Activated CD8-positive, alpha-beta memory T cell treated with anti-CD3 and anti-CD28 coated beads, Interleukin-2, amount 10 ng/mL, durations not matched to agents 7 days and 5 days (primary cell): Measurements from ENCODE around the gene POLR1E. TPM values are rescaled to one million over a fixed set of nuclear protein-coding genes. Genes with fewer than 3 reads are reported as not detected.
"Not testable (repeated sequence)": the region's sequence is repeated elsewhere in the genome, so short reads cannot be mapped to it uniquely, and the experiment has no call there.

Experiments used
- ATAC-seq: fragments of 150-1000 bp; cut with Tn5 transposase; one replicate; pipeline ENCODE4 v1.10.0; 2021; ENCODE audit warnings: moderate library complexity
- CTCF ChIA-PET: fragments of 350-600 bp; sonication (Branson Sonifier 250); formaldehyde crosslinking; loops from one replicate; lab custom pipeline; 2021; ENCODE audit warnings: antibody characterized with exemption; lab: Charles Lee
- DNase-seq: peaks from one replicate; pipeline ENCODE4 v3.0.0-alpha.2; 2020
- H3K27ac Mint-ChIP-seq: one replicate; pipeline ENCODE4 v1.8.0; 2021; ENCODE audit warnings: mild to moderate bottlenecking, mixed read lengths
- H3K27me3 Mint-ChIP-seq: one replicate; pipeline ENCODE4 v1.8.0; 2021; ENCODE audit warnings: mixed read lengths
- H3K36me3 Mint-ChIP-seq: one replicate; pipeline ENCODE4 v1.8.0; 2021; ENCODE audit warnings: mild to moderate bottlenecking, mixed read lengths
- H3K4me1 Mint-ChIP-seq: one replicate; pipeline ENCODE4 v1.8.0; 2021; ENCODE audit warnings: mixed read lengths
- H3K4me3 Mint-ChIP-seq: one replicate; pipeline ENCODE4 v1.8.0; 2021; ENCODE audit warnings: mild to moderate bottlenecking, moderate library complexity, mixed read lengths
- H3K9me3 Mint-ChIP-seq: one replicate; pipeline ENCODE4 v1.8.0; 2022; ENCODE audit warnings: low read depth, mixed read lengths
- total RNA-seq, 2 experiments: library from RNA; stranded (reverse); gene quantifications; one replicate each; pipeline ENCODE4 v1.2.3, GENCODE V29; 2021

POLR1E gene
- total RNA-seq, 2 experiments from 2014 or later = 35.5 to 43.0 TPM

- Mint-ChIP-seq H3K4me3 (no peak overlapping the region), H3K36me3 (peaks cover 2% of the 10 kb centered on the region), H3K27me3 (no peaks in the 10 kb centered on the region), H3K9me3 (peaks cover 4% of the 10 kb centered on the region), H3K27ac (no peak overlapping the region), H3K4me1 (peaks cover 27% of the 10 kb centered on the region)
- CTCF ChIA-PET = no interaction called here
- DNase-seq (no peak), ATAC-seq (no peak)
These were observed 17.1 kb upstream of the POLR1E start for GRCh38 chr9:37468620-37469019.

DNA sequence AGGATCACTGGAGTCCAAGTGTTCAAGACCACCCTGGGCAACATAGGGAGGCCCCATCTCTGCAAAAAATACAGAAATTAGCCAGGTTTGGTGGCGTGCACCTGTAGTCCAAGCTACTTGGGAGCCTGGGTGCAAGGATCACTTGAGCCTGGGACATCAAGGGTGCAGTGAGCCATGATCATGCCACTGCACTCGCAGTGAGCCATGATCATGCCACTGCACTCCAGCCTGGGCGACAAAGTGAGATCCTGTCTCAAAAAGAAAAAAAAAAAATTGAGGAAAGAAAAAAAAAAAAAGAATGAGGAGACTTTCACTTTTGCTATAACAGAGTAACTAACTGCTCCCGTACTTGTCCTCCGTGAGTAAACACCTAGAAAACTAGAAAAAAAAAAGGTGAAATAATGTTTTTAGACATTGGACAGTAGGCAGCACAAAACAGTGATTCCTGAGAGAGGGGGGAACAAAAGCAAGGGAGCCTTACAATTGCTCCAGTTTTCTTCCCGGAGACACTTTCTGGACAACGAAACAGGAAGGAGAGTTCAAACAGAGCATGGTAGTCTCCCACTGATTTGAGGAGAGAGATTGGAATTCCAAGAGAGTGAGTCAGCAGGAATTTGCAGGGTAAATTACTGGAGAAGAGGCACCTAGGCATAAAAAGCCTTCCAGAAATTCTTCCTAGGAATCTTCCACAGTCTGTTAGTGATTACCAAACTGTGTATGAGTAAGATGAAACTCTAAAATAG lies 13.6 kb upstream of the POLR1E start:
- peak overlapping the region; percentile 71 for H3K4me3 Mint-ChIP-seq

GRCh38 chr9:37473982-37474381 lies 11.8 kb upstream of the POLR1E start:
- DNase-seq, H3K9me3 Mint-ChIP-seq, H3K36me3 Mint-ChIP-seq, H3K4me3 Mint-ChIP-seq, CTCF ChIA-PET, ATAC-seq, H3K27ac Mint-ChIP-seq: not testable (repeated sequence)
- Mint-ChIP-seq H3K4me1 (peaks cover 12% of the 10 kb centered on the region), H3K27me3 (peaks cover 26% of the 10 kb centered on the region)

More for the DNA sequence above, 13.6 kb upstream of the POLR1E start:
- H3K27me3 Mint-ChIP-seq = peaks cover 9% of the 10 kb centered on the region
- CTCF ChIA-PET = interaction anchor here (0.6 kb wide), 1 partner anchor 241 kb away, joined by 4 read pairs; no protein-coding TSS in a partner anchor
- DNase-seq = no peak
- peak overlapping the region; percentile 26 for H3K27ac Mint-ChIP-seq
- peaks cover 13% of the 10 kb centered on the region for H3K4me1 Mint-ChIP-seq
- peaks cover 10% of the 10 kb centered on the region for H3K9me3 Mint-ChIP-seq
- ATAC-seq = peak; percentile 27
- peaks cover 9% of the 10 kb centered on the region for H3K36me3 Mint-ChIP-seq

GRCh38 chr9:37474438-37474837 lies 11.3 kb upstream of the POLR1E start:
- Mint-ChIP-seq H3K27me3 (peaks cover 29% of the 10 kb centered on the region), H3K36me3 (peaks cover 9% of the 10 kb centered on the region), H3K27ac (no peak overlapping the region), H3K4me1 (peaks cover 12% of the 10 kb centered on the region), H3K9me3 (peaks cover 10% of the 10 kb centered on the region), H3K4me3 (no peak overlapping the region)
- DNase-seq = no peak
- CTCF ChIA-PET = interaction anchor here (1.0 kb wide), 1 partner anchor 8 kb away, joined by 4 read pairs; no protein-coding TSS in a partner anchor
- ATAC-seq = no peak

GRCh38 chr9:37476930-37477329 lies 8.8 kb upstream of the POLR1E start:
- CTCF ChIA-PET = no interaction called here
- ATAC-seq = no peak
- H3K4me3 Mint-ChIP-seq = no peak overlapping the region
- peaks cover 43% of the 10 kb centered on the region for H3K27me3 Mint-ChIP-seq
- no peak overlapping the region for H3K27ac Mint-ChIP-seq
- DNase-seq = no peak
- H3K36me3 Mint-ChIP-seq = peaks cover 9% of the 10 kb centered on the region
- peaks cover 10% of the 10 kb centered on the region for H3K9me3 Mint-ChIP-seq
- peaks cover 8% of the 10 kb centered on the region for H3K4me1 Mint-ChIP-seq

GRCh38 chr9:37477443-37477842 lies 8.3 kb upstream of the POLR1E start:
- H3K27me3 Mint-ChIP-seq = peaks cover 43% of the 10 kb centered on the region
- H3K9me3 Mint-ChIP-seq, DNase-seq, H3K4me3 Mint-ChIP-seq, H3K27ac Mint-ChIP-seq, CTCF ChIA-PET, H3K36me3 Mint-ChIP-seq, ATAC-seq, H3K4me1 Mint-ChIP-seq: not testable (repeated sequence)

DNA sequence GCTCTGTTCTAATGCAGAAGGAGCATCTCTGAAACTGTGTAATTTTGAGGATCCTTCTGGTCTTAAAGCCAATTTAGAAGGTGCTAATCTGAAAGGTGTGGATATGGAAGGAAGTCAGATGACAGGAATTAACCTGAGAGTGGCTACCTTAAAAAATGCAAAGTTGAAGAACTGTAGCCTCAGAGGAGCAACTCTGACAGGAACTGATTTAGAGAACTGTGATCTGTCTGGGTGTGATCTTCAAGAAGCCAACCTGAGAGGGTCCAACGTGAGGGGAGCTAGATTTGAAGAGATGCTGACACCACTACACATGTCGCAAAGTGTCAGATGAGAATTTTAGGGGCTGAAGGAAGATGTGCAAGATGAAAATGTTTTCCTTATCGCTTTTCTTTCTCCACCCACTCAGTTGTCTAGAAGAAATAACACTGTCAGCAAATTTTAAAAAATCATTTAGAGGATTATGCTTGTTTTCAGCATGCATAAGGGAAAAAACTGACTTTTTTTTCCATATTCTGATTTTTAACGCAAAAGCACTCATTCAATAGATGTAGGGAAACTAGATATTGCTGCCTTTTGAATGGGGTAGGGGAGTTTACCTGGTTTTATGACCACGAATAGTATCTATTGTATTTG lies 7.6 kb upstream of the POLR1E start:
- DNase-seq, CTCF ChIA-PET, H3K27ac Mint-ChIP-seq, H3K36me3 Mint-ChIP-seq, H3K4me3 Mint-ChIP-seq, H3K4me1 Mint-ChIP-seq, H3K9me3 Mint-ChIP-seq, ATAC-seq: not testable (repeated sequence)
- H3K27me3 Mint-ChIP-seq = peaks cover 43% of the 10 kb centered on the region

GRCh38 chr9:37480759-37481158 lies 5.0 kb upstream of the POLR1E start:
- Mint-ChIP-seq H3K27ac (no peak overlapping the region), H3K36me3 (no peaks in the 10 kb centered on the region), H3K9me3 (no peaks in the 10 kb centered on the region), H3K4me1 (peaks cover 9% of the 10 kb centered on the region), H3K4me3 (no peak overlapping the region), H3K27me3 (peaks cover 41% of the 10 kb centered on the region)
- DNase-seq = no peak
- ATAC-seq = no peak
- CTCF ChIA-PET = interaction anchor here (1.1 to 1.2 kb wide), 2 partner anchors 15 to 65 kb away, joined by 3 read pairs; partner anchors contain the start of gene ZBTB5

- H3K4me3 Mint-ChIP-seq = peak overlapping the region; percentile 95
- no peak for ATAC-seq
- no peak for DNase-seq
- peaks cover 38% of the 10 kb centered on the region for H3K4me1 Mint-ChIP-seq
- peak overlapping the region; percentile 95 for H3K27ac Mint-ChIP-seq
- H3K9me3 Mint-ChIP-seq = no peaks in the 10 kb centered on the region
- H3K36me3 Mint-ChIP-seq = peaks cover 25% of the 10 kb centered on the region
- H3K27me3 Mint-ChIP-seq = peaks cover 6% of the 10 kb centered on the region
- CTCF ChIA-PET = interaction anchor here (0.8 to 1.5 kb wide), 2 partner anchors 78 to 107 kb away, joined by 3 to 4 read pairs; no protein-coding TSS in a partner anchor
These were observed 488 bp downstream of the POLR1E start for GRCh38 chr9:37486256-37486615.

DNA sequence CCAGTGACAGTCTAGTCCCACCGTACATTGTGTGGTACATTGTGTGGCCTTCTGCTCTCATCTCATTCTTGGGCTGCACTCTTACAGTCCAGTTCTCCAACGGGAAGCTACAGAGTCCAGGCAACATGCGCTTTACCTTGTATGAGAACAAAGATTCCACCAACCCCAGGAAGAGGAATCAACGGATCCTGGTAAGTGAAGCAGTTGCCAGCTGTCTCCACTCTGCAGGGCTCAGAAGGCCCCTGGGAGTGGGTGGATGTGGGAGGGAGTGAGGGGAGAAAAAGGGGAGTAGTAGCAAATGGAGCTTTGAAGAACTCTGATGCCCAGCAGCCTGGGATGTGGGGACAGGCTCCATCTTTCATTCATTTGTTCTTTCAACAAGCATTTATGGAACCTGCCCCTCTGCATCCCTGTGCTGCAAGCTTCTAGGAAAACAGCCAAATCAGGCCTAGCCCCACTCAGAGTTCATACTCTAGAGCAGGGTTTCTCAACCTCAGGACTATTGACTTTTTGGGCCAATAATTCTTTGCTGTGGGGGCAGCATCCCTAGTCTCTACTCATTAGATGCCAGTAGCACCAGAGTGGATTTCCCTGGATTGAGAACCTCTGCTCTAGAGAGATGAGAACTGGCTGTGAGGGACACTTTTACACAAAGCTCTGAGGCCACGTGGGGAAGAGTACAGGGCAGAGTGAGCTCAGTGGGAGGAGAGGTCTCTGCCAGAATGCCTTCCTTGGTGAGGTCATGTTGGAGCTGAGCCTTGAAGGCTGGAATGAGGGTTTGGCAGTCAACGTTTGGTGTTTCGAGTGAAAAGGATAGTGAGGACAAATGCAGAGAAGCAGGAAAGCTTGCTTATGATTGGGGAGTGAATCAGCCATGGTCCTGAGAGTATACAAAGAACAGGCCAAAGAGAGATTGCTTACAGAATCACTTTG lies 1.1 kb downstream of the POLR1E start:
- peak; percentile 38 for DNase-seq
- H3K9me3 Mint-ChIP-seq = no peaks in the 10 kb centered on the region
- H3K4me3 Mint-ChIP-seq = peak overlapping the region; percentile 95
- peaks cover 38% of the 10 kb centered on the region for H3K4me1 Mint-ChIP-seq
- CTCF ChIA-PET = interaction anchor here (0.5 to 1.7 kb wide), 4 partner anchors 24 to 262 kb away, joined by 3 to 4 read pairs (median 4); no protein-coding TSS in a partner anchor
- peaks cover under 1% of the 10 kb centered on the region for H3K27me3 Mint-ChIP-seq
- peaks cover 25% of the 10 kb centered on the region for H3K36me3 Mint-ChIP-seq
- H3K27ac Mint-ChIP-seq = peak overlapping the region; percentile 95
- ATAC-seq = no peak

- ATAC-seq (no peak), DNase-seq (no peak)
- Mint-ChIP-seq H3K4me3 (no peak overlapping the region), H3K27me3 (no peaks in the 10 kb centered on the region), H3K4me1 (peaks cover 25% of the 10 kb centered on the region), H3K36me3 (peaks cover 61% of the 10 kb centered on the region), H3K9me3 (no peaks in the 10 kb centered on the region), H3K27ac (no peak overlapping the region)
- CTCF ChIA-PET = no interaction called here
These were observed 6.2 kb downstream of the POLR1E start for GRCh38 chr9:37491939-37492338.

DNA sequence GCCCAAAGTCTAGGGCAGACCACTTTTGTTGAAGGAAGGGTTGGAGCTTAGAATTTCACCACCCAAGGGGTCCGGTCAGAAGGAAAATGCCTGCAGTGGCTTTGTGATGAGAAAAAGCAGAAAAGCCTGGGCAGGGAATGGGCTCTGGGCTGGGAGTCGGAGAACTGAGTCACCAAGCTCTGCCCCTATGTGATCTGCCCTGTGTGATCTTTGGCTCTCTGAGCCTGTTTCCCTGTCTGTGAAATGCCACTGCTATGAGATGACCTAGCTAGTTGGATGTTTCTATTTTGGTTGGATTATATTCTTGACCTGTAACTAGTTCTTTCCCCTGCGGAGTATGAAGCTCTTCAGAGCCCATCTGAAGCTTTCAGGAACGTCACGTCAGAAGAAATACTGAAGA lies 9.8 kb downstream of the POLR1E start:
- Mint-ChIP-seq H3K27ac (peak overlapping the region; percentile 47), H3K36me3 (peaks cover 61% of the 10 kb centered on the region), H3K9me3 (no peaks in the 10 kb centered on the region), H3K27me3 (no peaks in the 10 kb centered on the region), H3K4me1 (peaks cover 4% of the 10 kb centered on the region), H3K4me3 (no peak overlapping the region)
- ATAC-seq (no peak), DNase-seq (no peak)
- CTCF ChIA-PET = interaction anchor here (1.2 kb wide), 1 partner anchor 84 kb away, joined by 3 read pairs; no protein-coding TSS in a partner anchor

DNA sequence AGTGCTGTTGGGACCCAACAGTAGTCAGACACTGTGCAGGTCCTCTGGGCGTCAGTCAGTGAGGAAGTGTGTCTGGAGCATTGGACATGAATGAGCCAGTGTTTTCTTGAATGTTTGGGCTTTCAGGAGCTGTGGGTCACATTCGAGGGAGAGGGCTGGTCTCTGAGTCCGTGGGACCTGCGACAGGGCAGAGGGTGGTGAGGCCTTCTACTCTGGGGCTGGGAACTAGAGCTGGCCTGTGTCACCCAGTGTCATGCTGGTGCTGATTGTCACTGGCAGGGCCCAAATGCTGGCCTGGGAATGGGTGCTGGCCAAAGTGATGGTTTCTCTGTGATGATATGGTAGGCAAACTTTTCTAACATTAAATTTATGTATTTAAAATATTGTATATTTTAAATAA lies 10.3 kb downstream of the POLR1E start:
- DNase-seq (no peak), ATAC-seq (no peak)
- H3K4me1 Mint-ChIP-seq = peaks cover 3% of the 10 kb centered on the region
- H3K4me3 Mint-ChIP-seq = no peak overlapping the region
- no peaks in the 10 kb centered on the region for H3K9me3 Mint-ChIP-seq
- peak overlapping the region; percentile 47 for H3K27ac Mint-ChIP-seq
- H3K36me3 Mint-ChIP-seq = peaks cover 61% of the 10 kb centered on the region
- H3K27me3 Mint-ChIP-seq = no peaks in the 10 kb centered on the region
- CTCF ChIA-PET = interaction anchor here (1.2 kb wide), 1 partner anchor 84 kb away, joined by 3 read pairs; no protein-coding TSS in a partner anchor
